Sigmoid colon (tissue), 7 donors: ENCODE data around the gene SKI. TPM values are rescaled to one million over a fixed set of nuclear protein-coding genes. Genes with fewer than 3 reads are reported as not detected.

Source experiments
- DNase-seq: peaks from one replicate; pipeline ENCODE4 v3.0.0-alpha.2; 2019
- H3K27ac ChIP-seq, 4 donors: fragments of 200-600 bp; sonication (generic); one replicate each; pipeline ENCODE4 v1.5.1; 2016 to 2019; ENCODE audit warnings: mild to moderate bottlenecking in 1 of 4
- H3K27me3 ChIP-seq, 3 donors: fragments of 200-600 bp; sonication (generic); one replicate each; pipeline ENCODE4 v1.5.1; 2019; ENCODE audit warnings: mild to moderate bottlenecking in 1 of 3
- H3K36me3 ChIP-seq, 4 donors: fragments of 200-600 bp; sonication (generic); one replicate each; pipeline ENCODE4 v1.5.1; 2016 to 2019
- H3K4me1 ChIP-seq, 4 donors: fragments of 200-600 bp; sonication (generic); one replicate each; pipeline ENCODE4 v1.5.1; 2017 to 2019
- H3K4me3 ChIP-seq, 4 donors: fragments of 200-600 bp; sonication (generic); one replicate each; pipeline ENCODE4 v1.5.1; 2017 to 2019; ENCODE audit warnings: mild to moderate bottlenecking in 2 of 4, moderate library complexity in 1 of 4
- H3K9me3 ChIP-seq, 4 donors: fragments of 200-600 bp in 3 of 4; sonication (generic) in 3 of 4; one replicate each; pipeline versions ENCODE4 v1.5.1 to v1.6.1; 2013 to 2019
- EP300 ChIP-seq, 4 donors: sonication (generic); formaldehyde crosslinking; IDR thresholded peaks; one replicate each; pipeline ENCODE4 v1.6.1; 2017; ENCODE audit warnings: antibody characterized with exemption in 4 of 4
- POLR2A ChIP-seq, 2 donors: fragments of 450-650 bp; IDR thresholded peaks; one replicate each; pipeline ENCODE4 v1.6.1; 2016; ENCODE audit warnings: antibody characterized with exemption in 2 of 2, mild to moderate bottlenecking in 2 of 2, moderate library complexity in 2 of 2
- POLR2AphosphoS5 ChIP-seq, 4 donors: sonication (generic); formaldehyde crosslinking; IDR thresholded peaks; one replicate each; pipeline ENCODE4 v1.6.1; 2017; ENCODE audit warnings: antibody characterized with exemption in 4 of 4
- WGBS, 2 donors: extraction: QIAGEN DNeasy Blood & Tissue Kit; methylation state at CpG; one replicate each; pipeline ENCODE4 v1.1.7; 2013; 5-methylcytosine and 5-hydroxymethylcytosine counted together
- intact Hi-C: fragments of 100-400 bp; cut with DNase I; formaldehyde crosslinking; loops from one replicate; pipeline ENCODE4 v1.15.1; 2023
- polyA plus RNA-seq, 3 donors: library from polyadenylated mRNA; stranded (reverse); fragments of 200-250 nt; gene quantifications; one replicate each; pipeline ENCODE4 v1.2.3, GENCODE V29; 2013
- total RNA-seq, 4 donors: library from RNA; depleted of rRNA; stranded (reverse); fragments of >200 nt; gene quantifications; one replicate each; pipeline ENCODE4 v1.1.0, GENCODE V29; 2016
- TF ChIP-seq, protein P1 (sequence below), 4 experiments: fragments of 450-650 bp in 3 of 4; fragments of 200-600 bp in 1 of 4; IDR thresholded peaks; one replicate each; pipeline ENCODE4 v1.5.1; 2016 to 2019; ENCODE audit warnings: antibody characterized with exemption in 4 of 4, mild to moderate bottlenecking in 3 of 4, moderate library complexity in 2 of 4
- donor health status: healthy with polysubstance abuse.
- donor health status: Bipolar disorder and iron deficiency.
- donor health status: healthy.

The SKI gene
- total and polyA plus RNA-seq, 7 donors, result 5.8 to 50.4 (median 19.3) TPM

DNA sequence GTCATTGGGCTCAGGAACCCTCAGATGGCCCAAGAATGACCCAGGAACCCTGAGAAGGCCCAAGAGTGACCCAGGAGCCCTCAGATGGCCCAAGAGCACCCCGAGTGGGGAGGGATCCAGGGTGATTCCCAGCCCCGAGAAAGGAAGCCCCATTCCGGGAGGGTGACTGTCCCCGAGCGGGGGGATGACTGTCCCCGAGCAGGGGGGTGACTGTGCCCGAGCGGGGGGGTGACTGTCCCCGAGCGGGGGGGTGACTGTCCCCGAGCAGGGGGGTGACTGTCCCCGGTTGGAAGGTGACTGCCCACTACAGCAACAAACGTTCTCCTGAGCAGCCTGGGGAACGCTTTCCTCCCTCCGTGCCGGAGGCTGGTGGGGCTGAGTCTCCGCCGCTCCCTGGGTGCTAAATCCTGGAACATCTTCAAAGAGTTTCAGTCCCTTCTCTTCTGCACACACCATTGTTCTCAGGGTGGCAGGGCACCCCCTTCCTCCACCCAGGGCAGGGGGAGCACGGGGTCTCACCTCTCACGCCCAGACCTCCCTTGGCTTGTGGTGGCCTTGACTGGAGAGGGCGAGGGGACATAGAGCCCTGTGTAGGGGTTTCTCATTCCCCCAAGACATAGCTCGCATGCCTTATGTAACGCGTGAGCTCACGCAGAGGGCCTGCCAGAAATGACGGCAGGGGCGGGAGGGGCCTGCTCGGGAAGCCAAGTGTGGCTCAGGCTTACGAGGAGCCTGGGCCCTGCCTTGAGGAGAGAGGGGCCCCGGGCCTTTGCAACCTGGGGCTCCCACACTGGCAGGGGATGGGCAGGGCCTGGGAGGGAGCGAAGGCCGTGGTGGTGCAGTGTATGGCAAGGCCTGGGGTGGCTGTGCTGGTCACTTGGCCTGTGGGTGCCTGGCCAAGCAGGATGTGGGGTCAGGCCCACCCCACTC is 14.3 kb upstream of the SKI start:
- Histone ChIP-seq H3K9me3 (no peaks in the 10 kb centered on the region), H3K36me3 (no peaks in the 10 kb centered on the region), H3K27me3 (no peaks in the 10 kb centered on the region), H3K4me1 (peaks cover 0 to 46% (median 41%) of the 10 kb centered on the region in 4 donors), H3K4me3 (peak overlapping the region; percentile 11 to 37 (median 34)), H3K27ac (peak overlapping the region; percentile 96 to 99 (median 98))
- WGBS, 2 donors, result 69 to 76% methylated on average over 32 of the region's 32 CpGs
- intact Hi-C loops, result loop anchor here (1.0 kb wide), 1 partner anchor 13 kb away; no protein-coding TSS in a partner anchor
- peak in 2 of 4 donors; percentile 41 to 52 for TF ChIP-seq EP300 (IDR thresholded peaks at IDR 0.05)
- TF ChIP-seq POLR2A (IDR thresholded peaks at IDR 0.05), result peak in 1 of 2 donors; percentile 34
- TF ChIP-seq, protein P1, sequence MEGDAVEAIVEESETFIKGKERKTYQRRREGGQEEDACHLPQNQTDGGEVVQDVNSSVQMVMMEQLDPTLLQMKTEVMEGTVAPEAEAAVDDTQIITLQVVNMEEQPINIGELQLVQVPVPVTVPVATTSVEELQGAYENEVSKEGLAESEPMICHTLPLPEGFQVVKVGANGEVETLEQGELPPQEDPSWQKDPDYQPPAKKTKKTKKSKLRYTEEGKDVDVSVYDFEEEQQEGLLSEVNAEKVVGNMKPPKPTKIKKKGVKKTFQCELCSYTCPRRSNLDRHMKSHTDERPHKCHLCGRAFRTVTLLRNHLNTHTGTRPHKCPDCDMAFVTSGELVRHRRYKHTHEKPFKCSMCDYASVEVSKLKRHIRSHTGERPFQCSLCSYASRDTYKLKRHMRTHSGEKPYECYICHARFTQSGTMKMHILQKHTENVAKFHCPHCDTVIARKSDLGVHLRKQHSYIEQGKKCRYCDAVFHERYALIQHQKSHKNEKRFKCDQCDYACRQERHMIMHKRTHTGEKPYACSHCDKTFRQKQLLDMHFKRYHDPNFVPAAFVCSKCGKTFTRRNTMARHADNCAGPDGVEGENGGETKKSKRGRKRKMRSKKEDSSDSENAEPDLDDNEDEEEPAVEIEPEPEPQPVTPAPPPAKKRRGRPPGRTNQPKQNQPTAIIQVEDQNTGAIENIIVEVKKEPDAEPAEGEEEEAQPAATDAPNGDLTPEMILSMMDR (IDR thresholded peaks at IDR 0.05), result no peak
- peak; percentile 77 to 90 (median 85) for TF ChIP-seq POLR2AphosphoS5 (IDR thresholded peaks at IDR 0.05)
- DNase-seq, result peak; percentile 96

DNA sequence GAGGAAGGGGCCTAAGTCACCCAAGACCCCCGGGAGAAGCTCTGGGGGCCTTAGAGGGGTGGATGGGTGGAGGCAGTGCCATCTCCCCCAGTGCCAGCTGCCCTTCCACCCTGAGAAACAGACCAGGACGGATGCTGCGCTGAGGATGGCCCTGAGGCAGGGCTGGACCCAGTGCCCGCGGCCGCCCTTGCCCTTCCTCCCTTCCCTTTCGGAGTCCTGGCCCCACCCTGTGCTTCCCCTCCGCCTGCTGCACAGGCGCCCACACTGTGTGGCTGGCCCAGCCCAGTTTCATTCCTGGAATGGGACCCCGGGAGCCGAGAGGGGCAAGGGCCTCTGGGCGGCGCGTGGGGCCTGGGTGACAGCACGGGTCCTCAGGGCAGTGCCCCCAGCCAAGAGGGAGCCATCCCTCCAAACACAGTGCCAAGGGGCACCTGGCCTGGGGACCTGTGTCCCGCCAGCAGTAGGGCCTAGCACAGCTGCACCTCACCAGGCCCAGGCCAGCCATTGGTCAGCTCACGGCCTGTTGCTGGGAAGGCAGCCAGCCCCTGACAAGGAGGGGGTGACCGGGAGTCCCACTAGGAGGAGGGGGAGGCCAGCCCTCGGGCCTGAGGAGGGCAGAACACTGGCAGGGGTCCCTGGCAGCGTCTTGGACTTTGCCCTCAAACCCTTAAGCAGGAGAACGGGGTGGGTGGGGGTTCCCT is 13.4 kb upstream of the SKI start:
- peak overlapping the region; percentile 96 to 99 (median 98) for H3K27ac ChIP-seq
- no peaks in the 10 kb centered on the region for H3K27me3 ChIP-seq
- peak; percentile 82 for DNase-seq
- no peaks in the 10 kb centered on the region for H3K9me3 ChIP-seq
- 69 to 73% methylated on average over 21 of the region's 21 CpGs for WGBS, 2 donors
- intact Hi-C loops, result loop anchor here (1.0 kb wide), 1 partner anchor 13 kb away; no protein-coding TSS in a partner anchor
- peaks cover 0 to 38% (median 35%) of the 10 kb centered on the region in 4 donors for H3K4me1 ChIP-seq
- no peaks in the 10 kb centered on the region for H3K36me3 ChIP-seq
- no peak overlapping the region for H3K4me3 ChIP-seq
- TF ChIP-seq EP300 (IDR thresholded peaks at IDR 0.05) (no peak), POLR2AphosphoS5 (IDR thresholded peaks at IDR 0.05) (no peak), POLR2A (IDR thresholded peaks at IDR 0.05) (no peak)
- TF ChIP-seq, protein P1 (IDR thresholded peaks at IDR 0.05), result no peak

DNA sequence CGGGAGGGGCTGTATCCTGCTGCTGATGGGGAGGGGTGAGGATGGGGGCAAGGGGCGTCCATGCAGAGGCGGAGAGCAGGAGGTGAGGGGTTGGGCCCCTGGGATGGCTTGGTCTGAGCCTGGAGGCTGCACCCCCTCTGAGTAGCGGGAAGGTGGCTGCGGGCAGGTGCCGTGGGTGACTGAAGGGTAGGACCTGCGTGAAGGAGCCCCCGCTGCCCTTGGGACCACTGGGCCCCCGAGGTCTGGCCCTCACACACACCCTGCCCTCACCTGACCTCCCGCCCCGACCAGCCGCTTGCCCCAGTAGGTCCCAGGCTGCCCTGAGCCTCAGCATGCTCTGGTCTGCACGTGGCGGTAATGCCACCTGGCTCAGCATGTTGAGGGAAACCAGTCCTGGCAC is 12.8 kb upstream of the SKI start:
- TF ChIP-seq POLR2A (IDR thresholded peaks at IDR 0.05) (no peak), EP300 (IDR thresholded peaks at IDR 0.05) (no peak)
- peaks cover 0 to 36% (median 34%) of the 10 kb centered on the region in 4 donors for H3K4me1 ChIP-seq
- no peaks in the 10 kb centered on the region for H3K36me3 ChIP-seq
- intact Hi-C loops, result no loop called here
- no peaks in the 10 kb centered on the region for H3K27me3 ChIP-seq
- no peaks in the 10 kb centered on the region for H3K9me3 ChIP-seq
- H3K27ac ChIP-seq, result peak overlapping the region; percentile 96 to 99 (median 98)
- DNase-seq, result peak; percentile 72
- H3K4me3 ChIP-seq, result no peak overlapping the region
- WGBS, 2 donors, result 91 to 92% methylated on average over 14 of the region's 14 CpGs

DNA sequence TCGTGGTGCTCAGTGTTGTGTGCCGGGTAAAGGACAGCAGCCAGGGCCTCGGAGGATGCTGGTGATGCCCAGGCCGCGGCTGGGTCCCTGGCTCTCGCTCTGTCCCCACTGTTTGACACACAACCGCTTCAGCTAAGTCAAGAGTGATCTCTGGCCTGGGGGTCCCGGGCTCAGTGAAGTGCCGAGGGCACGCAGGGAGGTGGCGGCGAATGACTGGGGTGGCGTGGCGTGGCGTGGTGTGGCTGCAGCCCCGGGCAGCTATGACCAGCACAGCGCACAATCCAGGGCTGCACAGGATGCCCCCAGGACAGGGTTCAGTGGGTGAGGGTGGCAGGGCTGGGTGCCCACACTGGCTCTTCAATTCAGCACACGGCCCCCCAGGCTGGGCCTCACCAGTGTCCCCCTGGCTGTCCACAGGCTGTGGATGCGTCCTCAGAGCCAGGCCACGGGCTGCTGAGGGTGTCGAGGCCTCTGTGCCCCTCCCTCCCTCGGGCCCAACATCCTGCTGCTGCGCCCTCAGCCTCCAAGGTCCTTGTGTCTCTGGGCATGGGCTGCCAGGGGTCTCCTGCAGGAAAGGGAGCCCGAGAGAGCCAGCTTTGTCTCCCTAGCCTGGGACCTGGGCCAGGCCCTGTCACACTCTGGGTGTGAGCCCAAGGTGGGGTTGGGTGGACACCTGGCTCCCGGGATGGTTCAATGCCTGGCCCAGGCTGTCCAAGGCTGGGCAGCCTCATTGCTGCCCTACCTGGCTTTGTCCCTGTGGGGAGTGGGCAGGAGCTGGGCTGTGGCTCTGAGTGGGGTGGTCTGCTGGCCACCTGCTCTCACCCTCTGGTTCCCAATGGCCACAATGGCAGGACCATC is 12.0 kb upstream of the SKI start:
- Histone ChIP-seq H3K27me3 (no peaks in the 10 kb centered on the region), H3K27ac (peak overlapping the region in 2 of 4 donors; percentile 96 to 97), H3K36me3 (no peaks in the 10 kb centered on the region), H3K4me3 (no peak overlapping the region), H3K9me3 (no peaks in the 10 kb centered on the region), H3K4me1 (peaks cover 0 to 36% (median 34%) of the 10 kb centered on the region in 4 donors)
- intact Hi-C loops, result no loop called here
- TF ChIP-seq, protein P1 (IDR thresholded peaks at IDR 0.05), result no peak
- no peak for TF ChIP-seq EP300 (IDR thresholded peaks at IDR 0.05)
- no peak for TF ChIP-seq POLR2AphosphoS5 (IDR thresholded peaks at IDR 0.05)
- TF ChIP-seq POLR2A (IDR thresholded peaks at IDR 0.05), result no peak
- WGBS, 2 donors, result 87 to 94% methylated on average over 25 of the region's 25 CpGs
- DNase-seq, result no peak
